HCT116 (cell line): ENCODE data around the gene MAX. TPM values are rescaled to one million over a fixed set of nuclear protein-coding genes. Genes with fewer than 3 reads are reported as not detected.

ENCODE experiments used
- ATAC-seq: fragments of 200-7000 bp; cut with Tn5 transposase; 2 replicates; pipeline ENCODE4 v1.9.1; 2020; ENCODE audit warnings: mild to moderate bottlenecking, moderate library complexity
- BruUV-seq: library from RNA; stranded (reverse); fragments of 400-500 nt; replicated peaks from 2 replicates; lab custom pipeline; 2021; lab: Mats Ljungman, UMichigan
- CTCF ChIA-PET: fragments of 300-600 bp; sonication (Branson Sonifier 250); formaldehyde crosslinking; loops from one replicate; lab custom pipeline; 2021; ENCODE audit warnings: antibody characterized with exemption; lab: Charles Lee
- POLR2A ChIA-PET: fragments of 300-600, 350-600 bp; sonication (Branson Sonifier 250); formaldehyde crosslinking; loops from one replicate; lab custom pipeline; 2021; ENCODE audit warnings: antibody characterized with exemption; lab: Charles Lee
- RAD21 ChIA-PET, 2 experiments: fragments of 300-600 bp; sonication (Branson Sonifier 250); formaldehyde crosslinking; loops; one replicate each; lab custom pipeline; 2023; ENCODE audit warnings: low total read pairs in 2 of 2; ENCODE audit not compliant: uncharacterized antibody in 2 of 2, unreplicated experiment in 2 of 2, low non-redundant PET in 1 of 2; lab: Charles Lee
- DNase-seq: peaks from one replicate; pipeline ENCODE4 v3.0.0-alpha.2; 2010; ENCODE audit warnings: low read depth, low spot score
- H2AFZ ChIP-seq: fragments of 200-600 bp; shearing (Covaris generic), sonication (generic); 2 replicates; pipeline ENCODE4 v1.6.1; 2017; ENCODE audit warnings: low read depth, mixed run types, mixed read lengths, antibody characterized with exemption, low read length; ENCODE audit not compliant: poor library complexity, severe bottlenecking
- H3K27ac ChIP-seq: 2 replicates; pipeline ENCODE4 v1.5.1; 2012; ENCODE audit warnings: low read depth, low read length
- H3K27me3 ChIP-seq: fragments of 200-600 bp; sonication (generic); 2 replicates; pipeline ENCODE4 v1.6.1; 2016; ENCODE audit warnings: mixed run types, low read length, mixed read lengths; ENCODE audit not compliant: insufficient read depth
- H3K36me3 ChIP-seq, 2 experiments: fragments of 200-500 bp in 1 of 2; fragments of 200-600 bp in 1 of 2; sonication (Bioruptor generic) in 1 of 2; sonication (generic) in 1 of 2; 2 replicates each; pipeline versions ENCODE4 v1.5.1 to v1.6.1; 2014 to 2016; ENCODE audit warnings: low read length in 2 of 2, inconsistent platforms in 1 of 2, mixed read lengths in 1 of 2, mixed run types in 1 of 2; ENCODE audit not compliant: insufficient read depth in 2 of 2, control insufficient read depth in 1 of 2
- H3K4me1 ChIP-seq, 2 experiments: fragments of 200-600 bp in 1 of 2; sonication (generic) in 1 of 2; 2 replicates each; pipeline versions ENCODE4 v1.5.1 to v1.6.1; 2012 to 2017; ENCODE audit warnings: low read length in 2 of 2, inconsistent platforms in 1 of 2, mild to moderate bottlenecking in 1 of 2, mixed read lengths in 1 of 2, mixed run types in 1 of 2, moderate library complexity in 1 of 2; ENCODE audit not compliant: insufficient read depth in 2 of 2, control insufficient read depth in 1 of 2
- H3K4me2 ChIP-seq: fragments of 200-600 bp; sonication (generic); 2 replicates; pipeline ENCODE4 v1.6.1; 2017; ENCODE audit warnings: mixed run types, low read length, mixed read lengths
- H3K4me3 ChIP-seq, 2 experiments: fragments of 200-600 bp in 1 of 2; sonication (generic) in 1 of 2; replicated peaks in 1 of 2; 2 replicates each; pipeline ENCODE4 v1.5.1; 2011 to 2016; ENCODE audit warnings: low read length in 2 of 2, control low read depth in 1 of 2, low read depth in 1 of 2, mild to moderate bottlenecking in 1 of 2, mixed read lengths in 1 of 2, mixed run types in 1 of 2
- H3K79me2 ChIP-seq: fragments of 200-600 bp; sonication (generic); 2 replicates; pipeline ENCODE4 v1.6.1; 2017; ENCODE audit warnings: mild to moderate bottlenecking, mixed run types, low read length, moderate library complexity, mixed read lengths; ENCODE audit not compliant: insufficient read depth
- H3K9ac ChIP-seq: fragments of 200-600 bp; sonication (generic); 2 replicates; pipeline ENCODE4 v1.6.1; 2016; ENCODE audit warnings: low read length, mixed read lengths
- H3K9me2 ChIP-seq: fragments of 200-600 bp; sonication (generic), shearing (Covaris generic); 2 replicates; pipeline ENCODE4 v1.6.1; 2017; ENCODE audit warnings: mixed run types, mild to moderate bottlenecking, moderate library complexity; ENCODE audit not compliant: insufficient read depth
- H3K9me3 ChIP-seq, 2 experiments: fragments of 200-500 bp in 1 of 2; fragments of 200-600 bp in 1 of 2; sonication (Bioruptor generic) in 1 of 2; sonication (generic) in 1 of 2; 2 replicates each; pipeline ENCODE4 v1.6.1; 2014 to 2017; ENCODE audit warnings: low read length in 2 of 2, mixed read lengths in 2 of 2, inconsistent platforms in 1 of 2, low read depth in 1 of 2, mild to moderate bottlenecking in 1 of 2, mixed run types in 1 of 2, moderate library complexity in 1 of 2; ENCODE audit not compliant: control insufficient read depth in 1 of 2, insufficient read depth in 1 of 2
- H4K20me1 ChIP-seq: fragments of 200-600 bp; sonication (generic), shearing (Covaris generic); 2 replicates; pipeline ENCODE4 v1.6.1; 2017; ENCODE audit warnings: mixed run types, mild to moderate bottlenecking, moderate library complexity; ENCODE audit not compliant: insufficient read depth
- EZH2phosphoT487 ChIP-seq: fragments of 200-600 bp; IDR thresholded peaks from 2 replicates; pipeline ENCODE4 v1.6.1; 2018; ENCODE audit warnings: antibody characterized with exemption, borderline replicate concordance
- FOSL1 ChIP-seq: IDR thresholded peaks from 2 replicates; pipeline ENCODE4 v1.6.1; 2012; ENCODE audit warnings: low read depth
- POLR2A ChIP-seq: IDR thresholded peaks from 2 replicates; pipeline ENCODE4 v1.7.0; 2011; ENCODE audit warnings: borderline replicate concordance; ENCODE audit not compliant: insufficient read depth, insufficient read length; ENCODE audit errors: extremely low read depth
- POLR2AphosphoS5 ChIP-seq: IDR thresholded peaks from 2 replicates; pipeline ENCODE4 v1.6.1; 2011; ENCODE audit warnings: mild to moderate bottlenecking, low read depth, low read length, moderate library complexity
- RAD21 ChIP-seq: IDR thresholded peaks from 2 replicates; pipeline ENCODE4 v1.6.1; 2012; ENCODE audit warnings: low read depth, mild to moderate bottlenecking
- ZNF274 ChIP-seq: fragments of 200-500 bp; sonication (Bioruptor generic); IDR thresholded peaks from 2 replicates; pipeline ENCODE4 v1.6.1; 2014; ENCODE audit warnings: mild to moderate bottlenecking, low read depth, low read length, inconsistent platforms
- intact Hi-C: fragments of 100-400 bp; cut with micrococcal nuclease; formaldehyde crosslinking; loops from 2 replicates; pipeline ENCODE4 v1.10.0; 2022
- total RNA-seq: library from RNA; stranded (reverse); gene quantifications from one replicate; pipeline ENCODE4 v1.2.1, GENCODE V29; 2021; ENCODE audit not compliant: unreplicated experiment
- TF ChIP-seq, protein P1 (sequence below): IDR thresholded peaks from 2 replicates; pipeline ENCODE4 v1.6.1; 2012
- TF ChIP-seq, protein P2 (sequence below): IDR thresholded peaks from 2 replicates; pipeline ENCODE4 v1.6.1; 2012; ENCODE audit warnings: low read depth

Gene MAX
- total RNA-seq, 1 experiment from 2014 or later, result 72.6 TPM

DNA sequence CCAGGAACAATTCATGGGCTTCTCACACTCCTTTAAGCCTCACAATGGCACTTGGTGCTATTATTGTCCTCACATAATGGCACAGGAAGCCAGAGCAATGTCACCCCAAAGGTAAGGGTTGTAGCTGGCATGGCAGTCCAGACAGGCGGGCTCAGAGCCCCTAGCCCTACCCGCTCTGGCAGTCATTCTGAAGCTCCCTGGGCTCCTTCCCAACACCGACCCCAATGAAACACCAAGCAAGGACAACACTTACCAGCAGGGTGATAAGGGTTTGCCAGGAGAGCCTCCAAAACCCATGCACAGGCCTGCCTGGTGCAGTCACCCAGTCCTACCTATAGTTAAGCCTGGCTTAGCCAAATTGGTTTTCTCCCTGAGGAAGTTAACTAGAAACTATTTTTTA lies 30.8 kb downstream of the MAX start (continued):
- TF ChIP-seq, protein P1, sequence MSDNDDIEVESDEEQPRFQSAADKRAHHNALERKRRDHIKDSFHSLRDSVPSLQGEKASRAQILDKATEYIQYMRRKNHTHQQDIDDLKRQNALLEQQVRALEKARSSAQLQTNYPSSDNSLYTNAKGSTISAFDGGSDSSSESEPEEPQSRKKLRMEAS, result no peak
- TF ChIP-seq RAD21, result no peak

DNA sequence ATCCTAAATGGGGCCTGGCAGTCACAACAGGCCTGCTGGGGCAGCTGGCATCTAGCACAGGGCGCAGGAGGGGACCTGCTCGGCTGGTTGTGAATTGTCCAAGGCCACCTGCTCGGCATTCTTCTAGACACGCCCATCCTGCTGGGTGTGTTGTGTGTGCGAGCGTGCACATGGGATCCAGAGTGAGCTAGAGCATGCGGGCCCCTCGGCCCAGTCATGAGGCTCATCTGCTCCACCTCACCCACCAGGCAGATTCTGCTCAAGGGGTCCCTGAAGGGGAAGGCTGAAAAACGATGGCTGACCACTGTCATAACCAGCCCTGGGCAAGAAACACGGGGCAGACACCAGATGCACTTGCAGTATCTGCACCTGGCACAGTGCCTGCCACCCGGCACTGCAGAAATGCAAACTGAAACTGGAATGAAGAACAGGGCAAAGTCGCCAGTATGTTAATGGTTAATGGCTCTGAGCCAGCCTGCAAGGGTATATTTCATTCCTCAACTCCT lies 31.8 kb downstream of the MAX start:
- no peak overlapping the region for H3K4me2 ChIP-seq
- H3K27me3 ChIP-seq, result no peaks in the 10 kb centered on the region
- no peak overlapping the region for H3K27ac ChIP-seq
- no peak overlapping the region for H3K4me3 ChIP-seq
- H4K20me1 ChIP-seq, result no peaks in the 10 kb centered on the region
- ChIA-PET POLR2A (no interaction called here), CTCF (no interaction called here), RAD21 (no interaction called here)
- no peak overlapping the region for H3K9ac ChIP-seq
- no peaks in the 10 kb centered on the region for H3K4me1 ChIP-seq
- BruUV-seq, result no TSS peak
- 0 out of 2 replicates have a peak, but pooled peaks have one; percentile 26 for ATAC-seq
- intact Hi-C loops, result no loop called here
- no peaks in the 10 kb centered on the region for H3K9me2 ChIP-seq
- H2AFZ ChIP-seq, result no peak overlapping the region
- peaks cover 0 to 3% of the 10 kb centered on the region in 2 experiments; a peak in 2 of 4 replicates for H3K36me3 ChIP-seq
- no peak for DNase-seq
- no peaks in the 10 kb centered on the region for H3K9me3 ChIP-seq
- H3K79me2 ChIP-seq, result no peaks in the 10 kb centered on the region
- TF ChIP-seq POLR2A, result no peak
- no peak for TF ChIP-seq EZH2phosphoT487
- TF ChIP-seq ZNF274, result no peak
- no peak for TF ChIP-seq POLR2AphosphoS5
- no peak for TF ChIP-seq FOSL1
- TF ChIP-seq, protein P2, sequence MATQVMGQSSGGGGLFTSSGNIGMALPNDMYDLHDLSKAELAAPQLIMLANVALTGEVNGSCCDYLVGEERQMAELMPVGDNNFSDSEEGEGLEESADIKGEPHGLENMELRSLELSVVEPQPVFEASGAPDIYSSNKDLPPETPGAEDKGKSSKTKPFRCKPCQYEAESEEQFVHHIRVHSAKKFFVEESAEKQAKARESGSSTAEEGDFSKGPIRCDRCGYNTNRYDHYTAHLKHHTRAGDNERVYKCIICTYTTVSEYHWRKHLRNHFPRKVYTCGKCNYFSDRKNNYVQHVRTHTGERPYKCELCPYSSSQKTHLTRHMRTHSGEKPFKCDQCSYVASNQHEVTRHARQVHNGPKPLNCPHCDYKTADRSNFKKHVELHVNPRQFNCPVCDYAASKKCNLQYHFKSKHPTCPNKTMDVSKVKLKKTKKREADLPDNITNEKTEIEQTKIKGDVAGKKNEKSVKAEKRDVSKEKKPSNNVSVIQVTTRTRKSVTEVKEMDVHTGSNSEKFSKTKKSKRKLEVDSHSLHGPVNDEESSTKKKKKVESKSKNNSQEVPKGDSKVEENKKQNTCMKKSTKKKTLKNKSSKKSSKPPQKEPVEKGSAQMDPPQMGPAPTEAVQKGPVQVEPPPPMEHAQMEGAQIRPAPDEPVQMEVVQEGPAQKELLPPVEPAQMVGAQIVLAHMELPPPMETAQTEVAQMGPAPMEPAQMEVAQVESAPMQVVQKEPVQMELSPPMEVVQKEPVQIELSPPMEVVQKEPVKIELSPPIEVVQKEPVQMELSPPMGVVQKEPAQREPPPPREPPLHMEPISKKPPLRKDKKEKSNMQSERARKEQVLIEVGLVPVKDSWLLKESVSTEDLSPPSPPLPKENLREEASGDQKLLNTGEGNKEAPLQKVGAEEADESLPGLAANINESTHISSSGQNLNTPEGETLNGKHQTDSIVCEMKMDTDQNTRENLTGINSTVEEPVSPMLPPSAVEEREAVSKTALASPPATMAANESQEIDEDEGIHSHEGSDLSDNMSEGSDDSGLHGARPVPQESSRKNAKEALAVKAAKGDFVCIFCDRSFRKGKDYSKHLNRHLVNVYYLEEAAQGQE, result no peak
